ENCODE measurements around the gene MEGF11. TPM values are rescaled to one million over a fixed set of nuclear protein-coding genes. Genes with fewer than 3 reads are reported as not detected.
"Not testable (repeated sequence)": the region's sequence is repeated elsewhere in the genome, so short reads cannot be mapped to it uniquely, and the experiment has no call there.

MEGF11 gene
- total RNA-seq, 4 donors from 2014 or later = 0.97 to 10.6 (median 4.0) TPM

DNA sequence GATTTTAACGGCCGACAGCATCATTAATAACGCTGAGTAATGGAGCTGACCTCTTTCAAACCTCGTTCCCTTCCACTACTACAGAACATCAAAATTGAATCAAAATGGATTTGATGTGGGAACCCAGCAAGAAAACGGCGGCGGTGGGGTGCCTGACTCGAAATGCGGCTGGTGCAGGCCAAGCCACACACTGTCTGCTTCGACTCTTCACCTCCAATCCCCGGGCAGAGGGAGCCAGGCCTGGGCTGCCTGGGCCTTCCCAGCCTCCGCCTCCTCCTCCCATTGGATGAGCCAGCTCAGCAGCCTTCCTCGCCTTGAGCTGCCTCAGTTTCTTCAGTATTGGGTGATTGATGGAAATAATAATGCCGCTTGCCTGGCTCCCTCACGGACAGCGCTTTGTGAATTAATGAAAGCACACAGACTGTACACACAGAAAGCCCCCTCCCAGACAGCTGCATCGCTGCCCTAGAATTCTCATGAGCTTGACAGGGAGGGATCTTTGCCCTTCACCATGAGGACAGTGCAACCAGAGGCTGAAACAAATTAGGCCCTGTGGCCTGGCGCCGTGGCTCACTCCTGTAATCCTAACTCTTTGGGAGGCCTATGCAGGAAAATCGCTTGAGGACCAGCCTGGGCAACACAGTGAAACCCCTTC is 11.4 kb upstream of the MEGF11 start:
- 87 to 93% methylated on average over 20 of the region's 20 CpGs for WGBS, 2 donors
- intact Hi-C loops (cut with DNase I; ENCODE audit: low total_unique reads) = no loop called here
- no peak for DNase-seq (ENCODE audit: low spot score in 2 of 2)
- no peak for TF ChIP-seq POLR2A (IDR thresholded peaks at IDR 0.05)
- TF ChIP-seq, protein P1, sequence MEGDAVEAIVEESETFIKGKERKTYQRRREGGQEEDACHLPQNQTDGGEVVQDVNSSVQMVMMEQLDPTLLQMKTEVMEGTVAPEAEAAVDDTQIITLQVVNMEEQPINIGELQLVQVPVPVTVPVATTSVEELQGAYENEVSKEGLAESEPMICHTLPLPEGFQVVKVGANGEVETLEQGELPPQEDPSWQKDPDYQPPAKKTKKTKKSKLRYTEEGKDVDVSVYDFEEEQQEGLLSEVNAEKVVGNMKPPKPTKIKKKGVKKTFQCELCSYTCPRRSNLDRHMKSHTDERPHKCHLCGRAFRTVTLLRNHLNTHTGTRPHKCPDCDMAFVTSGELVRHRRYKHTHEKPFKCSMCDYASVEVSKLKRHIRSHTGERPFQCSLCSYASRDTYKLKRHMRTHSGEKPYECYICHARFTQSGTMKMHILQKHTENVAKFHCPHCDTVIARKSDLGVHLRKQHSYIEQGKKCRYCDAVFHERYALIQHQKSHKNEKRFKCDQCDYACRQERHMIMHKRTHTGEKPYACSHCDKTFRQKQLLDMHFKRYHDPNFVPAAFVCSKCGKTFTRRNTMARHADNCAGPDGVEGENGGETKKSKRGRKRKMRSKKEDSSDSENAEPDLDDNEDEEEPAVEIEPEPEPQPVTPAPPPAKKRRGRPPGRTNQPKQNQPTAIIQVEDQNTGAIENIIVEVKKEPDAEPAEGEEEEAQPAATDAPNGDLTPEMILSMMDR (IDR thresholded peaks at IDR 0.05) = no peak
- H3K4me3 ChIP-seq (ENCODE audit: low read depth, poor library complexity, severe bottlenecking) = no peak overlapping the region

DNA sequence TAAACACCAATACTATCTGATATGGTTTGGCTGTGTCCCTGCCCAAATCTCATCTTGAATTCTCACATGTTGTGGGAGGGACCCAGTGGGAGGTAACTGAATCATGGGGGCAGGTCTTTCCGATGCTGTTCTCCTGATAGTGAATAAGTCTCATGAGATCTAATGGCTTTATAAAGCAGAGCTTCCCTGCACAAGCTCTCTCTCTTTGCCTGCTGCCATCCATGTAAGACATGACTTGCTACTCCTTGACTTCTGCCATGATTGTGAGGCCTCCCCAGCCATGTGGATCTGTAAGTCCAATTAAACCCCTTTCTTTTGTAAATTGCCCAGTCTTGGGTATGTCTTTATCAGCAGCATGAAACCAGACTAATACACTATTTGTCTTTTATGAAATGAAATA is 9.3 kb upstream of the MEGF11 start:
- DNase-seq (ENCODE audit: low spot score in 2 of 2); H3K4me3 ChIP-seq (ENCODE audit: low read depth, poor library complexity, severe bottlenecking); intact Hi-C loops (cut with DNase I; ENCODE audit: low total_unique reads): not testable (repeated sequence)
- 94 to 96% methylated on average over 1 of the region's 1 CpG for WGBS, 2 donors

DNA sequence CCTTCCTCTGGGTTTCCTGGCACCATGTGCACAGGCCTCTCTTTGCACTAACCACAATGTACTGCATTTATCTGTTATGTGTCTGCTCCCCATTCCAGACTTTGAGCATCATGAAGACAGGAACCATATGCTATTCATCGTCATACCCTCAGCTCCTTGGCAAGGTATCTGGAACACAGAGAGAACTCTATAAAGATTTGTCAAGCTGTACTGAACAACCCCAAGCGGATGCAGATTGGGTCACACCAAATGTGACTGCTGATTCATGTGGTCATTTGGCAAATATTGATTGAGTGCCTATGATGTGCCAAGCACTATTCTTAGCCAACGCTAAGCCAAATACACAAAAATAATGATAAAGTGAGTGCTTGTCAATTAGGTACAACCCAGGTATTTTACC is 7.5 kb upstream of the MEGF11 start:
- intact Hi-C loops (cut with DNase I; ENCODE audit: low total_unique reads) = no loop called here
- no peak for TF ChIP-seq POLR2A (IDR thresholded peaks at IDR 0.05)
- TF ChIP-seq, protein P1 (IDR thresholded peaks at IDR 0.05) = no peak
- DNase-seq (ENCODE audit: low spot score in 2 of 2) = no peak
- 79 to 89% methylated on average over 3 of the region's 3 CpGs for WGBS, 2 donors
- H3K4me3 ChIP-seq (ENCODE audit: low read depth, poor library complexity, severe bottlenecking) = no peak overlapping the region

DNA sequence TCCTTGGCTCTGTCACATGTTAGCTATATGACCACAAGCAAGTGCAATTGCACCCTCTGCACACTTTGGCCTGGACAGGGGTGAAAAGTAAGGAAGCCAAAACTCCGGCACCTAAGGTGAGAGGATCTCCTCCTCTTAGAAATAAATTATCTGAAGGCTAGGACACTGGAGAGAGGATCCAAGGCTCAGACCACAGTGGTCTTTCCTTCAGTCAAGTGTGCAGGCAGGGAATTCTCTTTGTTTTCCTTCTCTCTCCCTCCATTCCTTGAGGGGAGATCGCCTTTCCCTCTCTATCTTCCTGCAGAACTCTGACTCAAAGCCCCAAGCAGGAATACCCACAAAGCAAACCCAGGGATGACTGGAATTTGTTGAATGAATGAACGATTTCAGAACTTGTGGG is 3.1 kb upstream of the MEGF11 start:
- H3K4me3 ChIP-seq (ENCODE audit: low read depth, poor library complexity, severe bottlenecking) = no peak overlapping the region
- 76 to 88% methylated on average over 3 of the region's 3 CpGs for WGBS, 2 donors
- intact Hi-C loops (cut with DNase I; ENCODE audit: low total_unique reads) = no loop called here
- TF ChIP-seq, protein P1 (IDR thresholded peaks at IDR 0.05) = no peak
- no peak for TF ChIP-seq POLR2A (IDR thresholded peaks at IDR 0.05)
- no peak for DNase-seq (ENCODE audit: low spot score in 2 of 2)

DNA sequence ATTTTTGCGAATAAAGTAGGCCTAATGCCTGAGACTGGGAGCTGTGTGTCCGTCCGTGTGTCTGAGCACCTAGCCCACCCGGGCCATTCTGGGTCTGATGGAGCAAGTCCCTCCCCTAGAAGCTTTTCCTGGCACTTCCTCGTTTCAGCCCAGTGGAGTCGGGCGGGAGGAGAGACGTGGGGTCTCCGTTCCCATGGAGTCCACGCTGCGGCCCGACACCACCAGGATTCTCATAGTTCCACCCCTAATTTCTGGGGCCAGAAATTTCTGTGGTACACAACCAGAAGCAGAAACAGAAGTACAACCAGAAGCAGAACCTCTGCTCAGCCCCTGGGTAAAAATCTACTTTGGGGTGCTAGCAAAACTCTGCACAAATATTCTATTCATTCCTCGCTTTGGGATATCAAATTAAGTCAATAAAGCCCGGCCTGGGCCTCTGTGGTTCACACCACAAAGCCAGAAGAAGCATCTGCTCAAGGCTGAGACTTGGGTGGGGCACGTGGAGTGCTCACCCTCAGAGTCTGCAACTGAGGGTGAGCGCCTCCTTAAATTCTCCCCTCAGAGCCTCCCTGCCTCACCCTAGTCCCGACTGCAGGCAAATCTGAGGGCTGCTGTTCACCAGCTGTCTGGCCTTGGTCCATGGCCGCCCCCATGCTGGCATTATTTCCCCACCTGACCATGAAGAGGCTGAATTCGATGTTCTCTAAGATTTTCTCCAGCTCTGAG is 1.6 kb upstream of the MEGF11 start:
- no peak overlapping the region for H3K4me3 ChIP-seq (ENCODE audit: low read depth, poor library complexity, severe bottlenecking)
- DNase-seq (ENCODE audit: low spot score in 2 of 2) = no peak
- no peak for TF ChIP-seq POLR2A (IDR thresholded peaks at IDR 0.05)
- TF ChIP-seq, protein P1 (IDR thresholded peaks at IDR 0.05) = no peak
- 47 to 53% methylated on average over 16 to 19 of the region's 19 CpGs for WGBS, 2 donors
- intact Hi-C loops (cut with DNase I; ENCODE audit: low total_unique reads) = no loop called here

DNA sequence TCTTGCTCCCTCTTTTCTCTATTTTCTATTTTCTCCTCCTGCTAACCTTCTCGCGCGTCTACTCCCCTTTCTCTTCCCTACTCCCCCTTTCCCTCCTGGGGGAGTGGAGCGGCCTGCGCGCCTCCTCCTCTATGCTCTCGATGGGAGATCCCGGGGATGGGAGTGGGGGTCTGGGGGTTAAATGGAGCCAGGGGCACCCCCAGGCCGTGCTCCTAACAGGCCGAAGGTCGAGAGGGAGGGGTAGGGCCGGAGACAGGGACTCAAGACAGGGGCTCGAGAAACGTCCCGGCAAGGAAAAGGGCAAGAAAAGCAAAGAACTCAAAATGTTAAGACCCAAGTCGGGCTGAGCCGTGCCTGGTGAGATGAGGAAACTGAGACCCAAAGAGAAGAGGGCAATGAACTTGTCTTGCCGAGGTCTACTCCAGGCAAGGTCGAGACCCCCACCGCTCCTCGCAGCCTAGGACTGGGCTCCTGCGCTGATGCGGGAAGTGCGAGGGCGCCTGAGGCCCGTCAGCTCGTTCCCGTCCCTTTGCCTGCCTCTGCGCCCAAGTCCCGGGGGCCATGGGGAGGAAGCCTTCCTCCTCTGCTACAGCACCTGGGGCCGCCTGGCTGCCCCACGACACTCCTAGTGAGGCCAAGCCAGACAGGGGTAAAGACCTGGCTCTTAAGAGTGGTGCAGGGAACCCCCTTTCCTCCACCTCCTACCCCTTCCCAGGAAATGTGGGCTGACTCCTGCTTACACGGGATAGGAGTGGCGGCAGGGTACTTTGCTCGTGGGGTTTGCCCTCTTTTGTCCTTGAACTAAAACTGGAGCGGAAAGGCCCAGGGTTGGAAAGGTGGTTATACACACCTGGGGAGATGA is 770 bp upstream of the MEGF11 start:
- WGBS, 2 donors = 17 to 22% methylated on average over 36 of the region's 36 CpGs
- intact Hi-C loops (cut with DNase I; ENCODE audit: low total_unique reads) = no loop called here
- TF ChIP-seq, protein P1 (IDR thresholded peaks at IDR 0.05) = no peak
- no peak for TF ChIP-seq POLR2A (IDR thresholded peaks at IDR 0.05)
- no peak overlapping the region for H3K4me3 ChIP-seq (ENCODE audit: low read depth, poor library complexity, severe bottlenecking)
- DNase-seq (ENCODE audit: low spot score in 2 of 2) = no peak
